Choroid plexus epithelial cell (primary cell): Measurements from ENCODE around the gene TTC39B.
"Not testable (repeated sequence)": the region's sequence is repeated elsewhere in the genome, so short reads cannot be mapped to it uniquely, and the experiment has no call there.

Experiments
- DNase-seq: peaks from one replicate; pipeline ENCODE4 v3.0.0-alpha.2; 2010; ENCODE audit warnings: low read depth
- H3K4me3 ChIP-seq: 2 replicates; pipeline ENCODE4 v1.5.1; 2011; ENCODE audit warnings: low read depth, mild to moderate bottlenecking, control low read depth, low read length, moderate library complexity
- TF ChIP-seq, protein P1 (sequence below): conservative IDR thresholded peaks from 2 replicates; pipeline ENCODE4 v1.5.1; 2011; ENCODE audit warnings: low read depth, mild to moderate bottlenecking, control low read depth, inconsistent platforms, low read length, moderate library complexity

TTC39B gene

DNA sequence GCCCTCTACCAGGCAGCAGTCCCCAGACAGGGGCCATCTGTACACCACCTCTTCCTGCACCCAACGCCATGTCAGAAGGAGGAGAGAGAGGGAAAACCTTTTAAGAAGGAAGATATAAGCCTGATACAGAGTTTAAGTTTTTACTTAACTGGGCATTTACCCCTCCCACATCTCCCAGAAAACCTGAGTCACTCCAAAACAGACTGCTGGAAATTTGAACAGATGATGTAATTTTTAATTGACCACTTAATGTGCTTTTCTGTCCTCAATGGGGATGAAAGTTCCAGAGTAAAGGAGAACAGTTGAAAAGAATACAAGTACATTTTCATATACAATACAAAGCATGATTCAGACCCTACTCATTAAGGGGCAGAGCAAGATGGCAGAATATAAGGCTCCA lies 63.9 kb downstream of the TTC39B start:
- DNase-seq, result no peak
- TF ChIP-seq, protein P1, sequence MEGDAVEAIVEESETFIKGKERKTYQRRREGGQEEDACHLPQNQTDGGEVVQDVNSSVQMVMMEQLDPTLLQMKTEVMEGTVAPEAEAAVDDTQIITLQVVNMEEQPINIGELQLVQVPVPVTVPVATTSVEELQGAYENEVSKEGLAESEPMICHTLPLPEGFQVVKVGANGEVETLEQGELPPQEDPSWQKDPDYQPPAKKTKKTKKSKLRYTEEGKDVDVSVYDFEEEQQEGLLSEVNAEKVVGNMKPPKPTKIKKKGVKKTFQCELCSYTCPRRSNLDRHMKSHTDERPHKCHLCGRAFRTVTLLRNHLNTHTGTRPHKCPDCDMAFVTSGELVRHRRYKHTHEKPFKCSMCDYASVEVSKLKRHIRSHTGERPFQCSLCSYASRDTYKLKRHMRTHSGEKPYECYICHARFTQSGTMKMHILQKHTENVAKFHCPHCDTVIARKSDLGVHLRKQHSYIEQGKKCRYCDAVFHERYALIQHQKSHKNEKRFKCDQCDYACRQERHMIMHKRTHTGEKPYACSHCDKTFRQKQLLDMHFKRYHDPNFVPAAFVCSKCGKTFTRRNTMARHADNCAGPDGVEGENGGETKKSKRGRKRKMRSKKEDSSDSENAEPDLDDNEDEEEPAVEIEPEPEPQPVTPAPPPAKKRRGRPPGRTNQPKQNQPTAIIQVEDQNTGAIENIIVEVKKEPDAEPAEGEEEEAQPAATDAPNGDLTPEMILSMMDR, result no peak
- H3K4me3 ChIP-seq, result no peak overlapping the region

DNA sequence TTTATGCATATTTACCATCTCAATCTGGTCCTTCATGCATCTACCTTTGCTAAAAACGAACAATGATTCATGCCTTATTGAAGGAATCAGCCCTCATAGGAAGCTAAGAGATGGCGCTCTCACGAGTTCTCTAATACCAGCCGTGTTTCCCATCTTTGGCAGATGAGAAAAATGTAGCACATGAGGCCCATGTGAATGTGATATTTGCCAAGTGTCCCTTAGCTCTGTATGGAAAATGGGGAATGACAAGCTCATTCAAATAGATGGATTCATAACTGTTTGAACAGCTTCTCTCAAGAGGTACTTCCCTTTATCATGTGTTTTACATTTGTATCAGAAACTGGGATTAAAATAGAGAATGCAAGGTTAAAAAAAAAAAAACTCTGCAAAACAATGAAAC lies 66.1 kb downstream of the TTC39B start:
- no peak for DNase-seq
- H3K4me3 ChIP-seq, result no peak overlapping the region
- TF ChIP-seq, protein P1, result no peak

DNA sequence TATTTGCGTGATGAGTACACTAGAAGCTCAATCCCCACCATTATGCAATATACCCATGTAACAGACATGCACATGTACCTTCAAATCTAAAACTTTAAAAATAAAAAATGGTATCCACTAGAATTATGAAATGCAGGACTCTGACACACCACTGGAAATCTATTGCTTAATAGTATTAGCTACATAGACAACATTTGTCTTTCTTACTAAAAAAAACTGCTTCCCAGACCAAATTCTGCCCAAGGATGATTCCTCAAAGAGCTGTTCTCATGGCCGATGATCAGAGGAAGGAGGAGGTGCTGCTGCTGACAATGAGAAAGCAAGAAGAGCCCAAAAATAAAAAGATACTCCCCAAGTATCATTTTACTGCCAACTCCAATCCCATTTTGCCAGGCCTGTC lies 67.2 kb downstream of the TTC39B start:
- DNase-seq, result no peak
- no peak overlapping the region for H3K4me3 ChIP-seq
- TF ChIP-seq, protein P1, result no peak

DNA sequence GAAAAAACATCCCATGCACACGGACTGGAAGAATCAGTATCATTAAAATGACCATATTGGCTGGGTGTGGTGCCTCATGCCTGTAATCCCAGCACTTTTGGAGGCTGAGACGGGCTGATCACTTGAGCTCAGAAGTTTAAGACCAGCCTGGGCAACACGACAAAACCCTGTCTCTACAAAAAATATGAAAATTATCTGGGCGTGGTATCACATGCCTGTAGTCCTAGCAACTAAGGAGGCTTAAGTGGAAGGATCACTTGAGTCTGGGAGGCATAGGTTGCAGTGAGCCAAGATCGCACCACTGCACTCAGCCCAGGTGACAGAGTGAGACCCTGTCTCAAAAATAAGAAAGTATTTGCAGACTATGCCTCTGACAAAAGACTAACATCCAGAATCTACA lies 68.4 kb downstream of the TTC39B start:
- TF ChIP-seq, protein P1, result no peak
- no peak overlapping the region for H3K4me3 ChIP-seq
- no peak for DNase-seq

DNA sequence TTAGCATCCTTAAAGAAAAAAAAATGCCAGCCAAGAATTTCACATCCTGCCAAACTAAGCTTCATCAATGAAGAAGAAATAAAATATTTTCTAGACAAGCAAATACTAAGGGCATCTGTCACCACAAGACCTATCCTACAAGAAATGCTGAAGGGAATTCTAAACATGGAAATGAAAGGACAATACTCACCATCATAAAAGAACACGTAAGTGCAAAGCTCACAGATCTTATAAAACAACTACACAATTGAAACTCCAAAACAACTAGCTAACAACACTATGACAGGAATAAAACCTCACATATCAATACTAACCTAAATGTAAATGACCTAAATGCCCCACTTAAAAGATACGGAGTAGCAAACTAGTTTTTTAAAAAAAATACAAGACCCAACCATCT lies 71.4 kb downstream of the TTC39B start:
- no peak for DNase-seq
- H3K4me3 ChIP-seq, result no peak overlapping the region
- TF ChIP-seq, protein P1, result no peak

DNA sequence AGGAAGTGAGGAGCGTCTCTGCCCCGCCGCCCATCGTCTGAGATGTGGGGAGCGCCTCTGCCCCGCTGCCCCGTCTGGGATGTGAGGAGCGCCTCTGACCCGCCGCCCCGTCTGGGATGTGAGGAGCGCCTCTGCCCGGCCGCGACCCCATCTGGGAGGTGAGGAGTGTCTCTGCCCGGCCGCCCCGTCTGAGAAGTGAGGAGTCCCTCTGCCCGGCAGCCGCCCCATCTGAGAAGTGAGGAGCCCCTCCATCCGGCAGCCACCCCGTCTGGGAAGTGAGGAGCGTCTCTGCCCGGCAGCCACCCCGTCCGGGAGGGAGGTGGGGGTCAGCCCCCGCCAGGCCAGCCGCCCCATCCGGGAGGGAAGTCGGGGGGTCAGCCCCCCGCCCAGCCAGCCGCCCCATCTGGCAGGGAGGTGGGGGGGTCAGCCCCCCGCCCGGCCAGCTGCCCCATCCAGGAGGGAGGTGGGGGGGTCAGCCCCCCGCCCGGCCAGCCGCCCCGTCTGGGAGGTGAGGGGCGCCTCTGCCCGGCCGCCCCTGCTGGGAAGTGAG lies 73.0 kb downstream of the TTC39B start:
- DNase-seq, H3K4me3 ChIP-seq: not testable (repeated sequence)

DNA sequence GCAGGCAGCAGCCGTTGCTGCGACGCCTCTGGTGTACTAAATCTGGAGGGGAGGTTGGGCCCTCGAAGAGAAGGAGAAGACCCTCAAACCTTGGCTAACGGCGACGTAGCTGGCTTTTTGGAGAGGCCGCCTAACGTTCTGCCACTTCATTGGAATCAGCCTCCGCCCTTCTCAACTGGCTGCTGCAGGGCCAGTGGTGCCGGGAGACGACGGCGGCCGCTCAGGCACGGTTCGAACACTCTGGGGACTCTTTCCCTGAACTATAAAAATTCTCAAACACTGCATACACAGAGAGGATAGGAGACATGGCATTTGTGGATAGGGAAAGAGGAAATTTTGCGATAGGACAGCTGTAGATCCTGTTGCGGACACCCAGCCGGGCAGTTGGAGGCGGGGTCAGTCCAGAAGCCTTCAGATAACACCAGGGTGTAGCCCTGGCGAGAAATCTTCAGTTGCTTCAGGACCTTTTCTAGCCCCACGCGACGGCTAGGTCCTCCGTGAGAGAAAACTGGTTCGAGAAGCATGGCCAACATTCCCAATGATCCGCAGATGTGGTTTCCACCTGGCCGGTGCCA lies 74.2 kb downstream of the TTC39B start:
- not testable (repeated sequence) for DNase-seq, H3K4me3 ChIP-seq

DNA sequence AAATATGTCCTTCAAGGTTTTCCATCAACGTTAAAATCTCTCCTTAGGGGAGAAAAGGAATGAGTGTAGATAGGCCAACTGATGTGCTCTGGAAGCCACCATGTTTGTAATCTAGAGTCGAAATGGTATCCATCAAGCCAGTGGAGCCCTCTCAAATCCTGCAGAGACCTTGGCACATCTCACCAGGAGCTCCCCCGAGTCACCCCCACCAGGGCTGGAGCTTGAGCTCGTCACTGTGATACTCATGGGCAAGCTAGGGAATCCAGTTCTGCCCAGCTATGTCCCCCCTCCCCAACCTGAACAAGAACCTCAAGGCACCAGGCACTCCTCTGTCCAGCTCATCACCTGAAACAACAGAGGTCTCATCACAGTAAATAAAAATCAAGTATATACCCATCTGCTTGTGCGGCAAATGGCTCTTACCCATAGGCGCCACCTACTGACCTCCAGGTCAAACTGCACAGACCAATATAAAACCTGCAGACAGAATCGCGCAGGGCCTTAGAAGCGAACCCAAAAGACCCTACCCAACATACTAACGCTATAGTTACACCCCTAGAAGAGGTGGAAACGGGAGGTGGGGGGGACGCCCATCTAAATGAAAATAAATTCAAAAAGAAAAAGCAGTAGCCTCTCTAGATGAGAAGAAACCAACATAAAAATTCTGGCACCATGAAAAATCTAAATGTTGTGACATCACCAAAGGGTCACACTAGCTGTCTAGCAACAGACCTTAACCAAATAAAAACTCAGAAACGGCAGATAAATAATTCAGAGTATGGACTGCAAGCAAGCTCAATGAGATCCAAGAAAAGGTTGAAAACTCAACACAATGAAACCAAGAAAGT lies 75.0 kb downstream of the TTC39B start:
- TF ChIP-seq, protein P1, result peak; percentile 67
- H3K4me3 ChIP-seq, result no peak overlapping the region
- peak; percentile 57 for DNase-seq
